ENCODE results near the gene POLR3K. TPM values are rescaled to one million over a fixed set of nuclear protein-coding genes. Genes with fewer than 3 reads are reported as not detected.
A peak's percentile ranks its signal among the peaks of the same experiment; 100 is the strongest.

POLR3K gene
- total RNA-seq, 2 experiments from 2014 or later, result 26.2 to 74.1 TPM

GRCh38 chr16:84718-85406 is 31.5 kb upstream of the POLR3K start:
- H3K4me2 ChIP-seq (ENCODE audit: low read length), result peak overlapping the region; percentile 37
- no peak overlapping the region for H3K4me3 ChIP-seq (ENCODE audit: low read depth, low read length, poor library complexity, severe bottlenecking)
- no peak for TF ChIP-seq CTCF (conservative IDR thresholded peaks at IDR 0.05; ENCODE audit: low read length)
- no peak for TF ChIP-seq EZH2phosphoT487 (IDR thresholded peaks at IDR 0.05; ENCODE audit: borderline replicate concordance, low read depth, low read length)
- ChIA-PET POLR2A (interaction anchor here (0.5 kb wide), 1 partner anchor 587 kb away, joined by 4 read pairs; no protein-coding TSS in a partner anchor), CTCF (ENCODE audit: unreplicated experiment) (interaction anchor here (1.2 kb wide), 1 partner anchor 12 kb away, joined by 4 read pairs; no protein-coding TSS in a partner anchor)
- peaks cover 45% of the 10 kb centered on the region for H3K36me3 ChIP-seq (ENCODE audit: insufficient read depth, low read length)
- intact Hi-C loops (cut with micrococcal nuclease; ENCODE audit: unreplicated experiment), result no loop called here
- H3K9me3 ChIP-seq (ENCODE audit: low read length), result no peaks in the 10 kb centered on the region
- H2AFZ ChIP-seq (ENCODE audit: low read length), result no peak overlapping the region
- no peaks in the 10 kb centered on the region for H3K9me2 ChIP-seq (ENCODE audit: insufficient read depth, low read length)
- peak; percentile 83 for DNase-seq (ENCODE audit: low spot score)
- no peaks in the 10 kb centered on the region for H3K79me2 ChIP-seq (ENCODE audit: insufficient read depth, low read depth, low read length)
- H3K27ac ChIP-seq (ENCODE audit: low read depth, low read length, poor library complexity, severe bottlenecking), result peak overlapping the region; percentile 75
- H4K20me1 ChIP-seq (ENCODE audit: insufficient read depth, low read length), result no peaks in the 10 kb centered on the region
- no TSS peak for BruUV-seq (replicated peaks)
- peaks cover 20% of the 10 kb centered on the region for H3K4me1 ChIP-seq (ENCODE audit: insufficient read depth, low read length, poor library complexity, severe bottlenecking)

- no peaks in the 10 kb centered on the region for H3K9me2 ChIP-seq (ENCODE audit: insufficient read depth, low read length)
- H3K4me1 ChIP-seq (ENCODE audit: insufficient read depth, low read length, poor library complexity, severe bottlenecking), result peaks cover 22% of the 10 kb centered on the region
- ChIA-PET POLR2A (interaction anchor here (0.5 kb wide), 2 partner anchors 88 to 588 kb away, joined by 4 to 7 read pairs; no protein-coding TSS in a partner anchor), CTCF (ENCODE audit: unreplicated experiment) (no interaction called here)
- no peaks in the 10 kb centered on the region for H4K20me1 ChIP-seq (ENCODE audit: insufficient read depth, low read length)
- no peak overlapping the region for H2AFZ ChIP-seq (ENCODE audit: low read length)
- H3K36me3 ChIP-seq (ENCODE audit: insufficient read depth, low read length), result peaks cover 45% of the 10 kb centered on the region
- no peaks in the 10 kb centered on the region for H3K9me3 ChIP-seq (ENCODE audit: low read length)
- H3K27ac ChIP-seq (ENCODE audit: low read depth, low read length, poor library complexity, severe bottlenecking), result peak overlapping the region; percentile 75
- H3K4me3 ChIP-seq (ENCODE audit: low read depth, low read length, poor library complexity, severe bottlenecking), result no peak overlapping the region
- peak overlapping the region; percentile 37 for H3K4me2 ChIP-seq (ENCODE audit: low read length)
- BruUV-seq (replicated peaks), result no TSS peak
- no peaks in the 10 kb centered on the region for H3K79me2 ChIP-seq (ENCODE audit: insufficient read depth, low read depth, low read length)
- intact Hi-C loops (cut with micrococcal nuclease; ENCODE audit: unreplicated experiment), result no loop called here
- TF ChIP-seq EZH2phosphoT487 (IDR thresholded peaks at IDR 0.05; ENCODE audit: borderline replicate concordance, low read depth, low read length), result no peak
- no peak for TF ChIP-seq CTCF (conservative IDR thresholded peaks at IDR 0.05; ENCODE audit: low read length)
- peak; percentile 13 for DNase-seq (ENCODE audit: low spot score)
Observed at GRCh38 chr16:83781-84615, 30.6 kb upstream of the POLR3K start.
